Keratinocyte (primary cell): ENCODE measurements around the gene RTN4IP1.

Experiments
- CTCF ChIP-seq, 3 experiments: IDR thresholded peaks in 1 of 3; conservative IDR thresholded peaks in 1 of 3; optimal IDR thresholded peaks in 1 of 3; 2 replicates in 2 of 3; 3 replicates in 1 of 3; pipeline versions ENCODE3 to v1.5.1; 2011; ENCODE audit warnings: low read length in 3 of 3, mild to moderate bottlenecking in 3 of 3, moderate library complexity in 2 of 3, control low read depth in 1 of 3, inconsistent platforms in 1 of 3; ENCODE audit not compliant: insufficient read depth in 2 of 3; ENCODE audit errors: extremely low read depth in 1 of 3
- EZH2 ChIP-seq: IDR thresholded peaks from one replicate; pipeline ENCODE4 v1.6.1; 2012; ENCODE audit warnings: inconsistent platforms, mild to moderate bottlenecking, low read length, moderate library complexity

- TF ChIP-seq CTCF (optimal IDR thresholded peaks at IDR 0.05 in 1 of 3, IDR thresholded peaks at IDR 0.05 in 1 of 3, conservative IDR thresholded peaks at IDR 0.05 in 1 of 3; ENCODE audit: extremely low read depth in 1 of 3, insufficient read depth in 2 of 3, low read length in 3 of 3) (no peak), EZH2 (no peak)
Measured at GRCh38 chr6:106637717-106638341, 8.5 kb upstream of the RTN4IP1 start.
